ENCODE measurements around the gene SP140.

SP140 gene

GRCh38 chr2:230225486-230225885 lies at the start of gene SP140:
Gene SP140 (plus strand): TSS chr2:230225736. CDS start chr2:230225845, 109 bp downstream.
- no peak within 1 kb of the TSS for H3K27ac ChIP-seq
- DNase-seq (ENCODE audit: low read depth, low spot score), result no peak

- no peak overlapping the region for H3K27ac ChIP-seq
- DNase-seq (ENCODE audit: low read depth, low spot score), result no peak
These were observed 48.5 kb upstream of the SP140 start for GRCh38 chr2:230176996-230177395.

GRCh38 chr2:230178546-230179485 lies 46.7 kb upstream of the SP140 start:
- no peak for DNase-seq (ENCODE audit: low read depth, low spot score)
- no peak overlapping the region for H3K27ac ChIP-seq

- H3K27ac ChIP-seq, result no peak overlapping the region
These were observed 45.6 kb upstream of the SP140 start for GRCh38 chr2:230179907-230180306.

GRCh38 chr2:230181195-230181594 lies 44.3 kb upstream of the SP140 start:
- H3K27ac ChIP-seq, result no peak overlapping the region
- DNase-seq (ENCODE audit: low read depth, low spot score), result no peak

More at GRCh38 chr2:230179907-230180306, 45.6 kb upstream of the SP140 start:
- no peak for DNase-seq (ENCODE audit: low read depth, low spot score)

- no peak overlapping the region for H3K27ac ChIP-seq
- DNase-seq (ENCODE audit: low read depth, low spot score), result no peak
These were observed 40.6 kb upstream of the SP140 start for GRCh38 chr2:230184727-230185578.

GRCh38 chr2:230202430-230203109 lies 23.0 kb upstream of the SP140 start:
- no peak for DNase-seq (ENCODE audit: low read depth, low spot score)
- no peak overlapping the region for H3K27ac ChIP-seq

- H3K27ac ChIP-seq, result no peak overlapping the region
- DNase-seq (ENCODE audit: low read depth, low spot score), result no peak
These were observed 22.3 kb upstream of the SP140 start for GRCh38 chr2:230203110-230203676.

GRCh38 chr2:230205034-230205433 lies 20.5 kb upstream of the SP140 start:
- no peak overlapping the region for H3K27ac ChIP-seq
- no peak for DNase-seq (ENCODE audit: low read depth, low spot score)

GRCh38 chr2:230205721-230206120 lies 19.8 kb upstream of the SP140 start:
- no peak for DNase-seq (ENCODE audit: low read depth, low spot score)

GRCh38 chr2:230208576-230208975 lies 17.0 kb upstream of the SP140 start:
- H3K27ac ChIP-seq, result no peak overlapping the region
- DNase-seq (ENCODE audit: low read depth, low spot score), result no peak

More at GRCh38 chr2:230205721-230206120, 19.8 kb upstream of the SP140 start:
- no peak overlapping the region for H3K27ac ChIP-seq

GRCh38 chr2:230209422-230210051 lies 16.0 kb upstream of the SP140 start:
- H3K27ac ChIP-seq, result no peak overlapping the region
- DNase-seq (ENCODE audit: low read depth, low spot score), result no peak

- no peak overlapping the region for H3K27ac ChIP-seq
- no peak for DNase-seq (ENCODE audit: low read depth, low spot score)
These were observed 9.0 kb upstream of the SP140 start for GRCh38 chr2:230216489-230216888.

- DNase-seq (ENCODE audit: low read depth, low spot score), result no peak
- no peak overlapping the region for H3K27ac ChIP-seq
These were observed 8.1 kb upstream of the SP140 start for GRCh38 chr2:230217424-230217823.

- no peak for DNase-seq (ENCODE audit: low read depth, low spot score)
- H3K27ac ChIP-seq, result no peak overlapping the region
These were observed 7.1 kb upstream of the SP140 start for GRCh38 chr2:230218421-230218820.

- H3K27ac ChIP-seq, result peak within 1 kb of the TSS; percentile 46
- DNase-seq (ENCODE audit: low read depth, low spot score), result peak; percentile 89
These were observed 5.9 kb upstream of the SP140 start, which contains the start of gene SP110 for GRCh38 chr2:230219419-230220331. Gene SP110 (minus strand): TSS chr2:230219984. CDS start chr2:230216927, 3,057 bp downstream.

- DNase-seq (ENCODE audit: low read depth, low spot score), result no peak
- peak overlapping the region; percentile 46 for H3K27ac ChIP-seq
These were observed 5.1 kb upstream of the SP140 start for GRCh38 chr2:230220347-230220969.

- H3K27ac ChIP-seq, result no peak overlapping the region
- no peak for DNase-seq (ENCODE audit: low read depth, low spot score)
These were observed 4.0 kb upstream of the SP140 start for GRCh38 chr2:230221493-230221892.

All from epithelial cell of prostate (primary cell).